ENCODE data around the gene IFIT3.

IFIT3 gene

DNA sequence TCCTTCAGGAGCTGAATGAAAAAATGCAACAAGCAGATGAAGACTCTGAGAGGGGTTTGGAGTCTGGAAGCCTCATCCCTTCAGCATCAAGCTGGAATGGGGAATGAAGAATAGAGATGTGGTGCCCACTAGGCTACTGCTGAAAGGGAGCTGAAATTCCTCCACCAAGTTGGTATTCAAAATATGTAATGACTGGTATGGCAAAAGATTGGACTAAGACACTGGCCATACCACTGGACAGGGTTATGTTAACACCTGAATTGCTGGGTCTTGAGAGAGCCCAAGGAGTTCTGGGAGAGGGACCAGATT lies 20.6 kb upstream of the IFIT3 start:
- TF ChIP-seq, protein P1, sequence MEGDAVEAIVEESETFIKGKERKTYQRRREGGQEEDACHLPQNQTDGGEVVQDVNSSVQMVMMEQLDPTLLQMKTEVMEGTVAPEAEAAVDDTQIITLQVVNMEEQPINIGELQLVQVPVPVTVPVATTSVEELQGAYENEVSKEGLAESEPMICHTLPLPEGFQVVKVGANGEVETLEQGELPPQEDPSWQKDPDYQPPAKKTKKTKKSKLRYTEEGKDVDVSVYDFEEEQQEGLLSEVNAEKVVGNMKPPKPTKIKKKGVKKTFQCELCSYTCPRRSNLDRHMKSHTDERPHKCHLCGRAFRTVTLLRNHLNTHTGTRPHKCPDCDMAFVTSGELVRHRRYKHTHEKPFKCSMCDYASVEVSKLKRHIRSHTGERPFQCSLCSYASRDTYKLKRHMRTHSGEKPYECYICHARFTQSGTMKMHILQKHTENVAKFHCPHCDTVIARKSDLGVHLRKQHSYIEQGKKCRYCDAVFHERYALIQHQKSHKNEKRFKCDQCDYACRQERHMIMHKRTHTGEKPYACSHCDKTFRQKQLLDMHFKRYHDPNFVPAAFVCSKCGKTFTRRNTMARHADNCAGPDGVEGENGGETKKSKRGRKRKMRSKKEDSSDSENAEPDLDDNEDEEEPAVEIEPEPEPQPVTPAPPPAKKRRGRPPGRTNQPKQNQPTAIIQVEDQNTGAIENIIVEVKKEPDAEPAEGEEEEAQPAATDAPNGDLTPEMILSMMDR (IDR thresholded peaks at IDR 0.05; ENCODE audit: low read depth, low read length, missing control alignments) = no peak
- H3K4me3 ChIP-seq (replicated peaks; ENCODE audit: low read depth, low read length) = no peak overlapping the region
- no peak for DNase-seq (ENCODE audit: extremely low read depth, low read depth)

DNA sequence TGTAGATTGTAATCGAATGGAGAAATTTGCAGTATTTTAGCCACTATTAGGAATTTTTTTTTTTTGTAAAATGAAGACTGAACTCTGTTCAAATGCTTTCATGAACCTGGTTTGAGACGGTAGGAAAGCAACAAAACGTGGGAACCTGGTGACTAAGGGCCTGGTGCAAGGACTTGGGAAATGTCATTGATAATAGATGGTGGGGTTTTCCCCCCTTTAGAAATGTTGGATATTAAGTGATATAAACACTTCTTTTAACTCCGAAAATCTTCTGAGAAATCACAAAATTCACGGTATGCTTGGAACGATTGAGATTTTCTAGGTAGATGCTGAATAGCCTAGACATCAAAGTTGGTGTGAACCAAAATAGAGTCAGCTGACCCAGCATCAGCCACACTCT lies 19.5 kb upstream of the IFIT3 start:
- H3K4me3 ChIP-seq (replicated peaks; ENCODE audit: low read depth, low read length) = no peak overlapping the region
- no peak for DNase-seq (ENCODE audit: extremely low read depth, low read depth)
- TF ChIP-seq, protein P1 (IDR thresholded peaks at IDR 0.05; ENCODE audit: low read depth, low read length, missing control alignments) = no peak

DNA sequence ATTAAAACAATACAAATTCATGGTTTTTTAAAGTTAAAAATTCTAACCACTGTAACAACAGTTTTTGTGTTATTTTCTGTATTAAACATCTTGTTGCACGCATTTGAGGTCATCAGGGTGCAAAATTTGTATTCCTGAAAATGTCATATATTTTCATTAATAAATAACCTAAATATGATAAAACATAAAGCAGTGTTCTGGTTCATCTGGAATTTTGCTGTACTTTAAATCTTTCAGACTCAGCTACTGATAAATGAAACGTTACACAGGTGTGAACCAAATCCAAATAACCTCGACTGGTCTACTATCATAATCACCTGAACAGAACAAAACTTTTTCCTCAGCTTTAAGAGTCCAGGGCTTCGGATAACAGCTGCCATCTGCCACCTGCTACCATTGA lies 19.1 kb upstream of the IFIT3 start:
- H3K4me3 ChIP-seq (replicated peaks; ENCODE audit: low read depth, low read length) = no peak overlapping the region
- TF ChIP-seq, protein P1 (IDR thresholded peaks at IDR 0.05; ENCODE audit: low read depth, low read length, missing control alignments) = no peak
- no peak for DNase-seq (ENCODE audit: extremely low read depth, low read depth)

DNA sequence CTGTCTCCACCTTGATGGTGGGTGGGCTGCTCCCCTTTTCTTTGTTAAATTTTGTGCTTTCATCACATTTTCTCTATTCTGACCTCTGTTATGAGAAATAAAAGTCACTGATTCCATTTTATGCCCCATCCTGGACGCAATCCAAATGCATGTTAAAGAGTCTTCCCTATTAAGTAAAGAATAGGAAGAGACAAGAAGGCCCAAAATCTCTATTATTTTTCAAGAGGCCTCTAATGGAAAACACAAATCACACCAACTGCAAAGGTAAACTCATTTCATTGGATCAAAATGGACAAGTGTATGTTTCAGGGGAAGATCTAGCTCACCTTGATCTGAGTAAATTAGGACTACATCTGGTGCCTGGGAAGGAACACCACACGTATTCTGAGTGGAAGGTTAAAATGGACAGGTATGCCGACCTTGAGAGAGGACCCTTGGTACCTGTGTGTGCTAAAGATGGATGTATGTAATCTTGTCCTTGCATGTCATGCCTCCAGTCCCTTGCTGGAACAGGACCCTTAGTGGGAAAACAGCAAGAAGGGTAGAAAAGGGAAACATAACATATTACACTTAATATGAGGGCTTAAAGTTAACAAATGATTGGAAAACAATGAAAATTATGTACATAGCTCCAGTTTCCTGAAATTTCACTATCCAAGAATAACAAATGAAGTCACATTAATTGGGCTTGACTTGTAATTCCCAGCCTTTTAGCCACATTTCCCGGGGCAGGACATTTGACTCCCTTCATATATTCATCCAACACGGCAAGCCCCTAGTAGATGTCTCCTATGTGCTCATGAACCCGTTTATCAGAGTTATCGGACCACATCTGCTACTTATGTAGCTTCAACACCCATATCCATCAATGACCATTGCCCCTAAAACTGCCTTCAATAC lies 18.4 kb upstream of the IFIT3 start:
- no peak for DNase-seq (ENCODE audit: extremely low read depth, low read depth)
- TF ChIP-seq, protein P1 (IDR thresholded peaks at IDR 0.05; ENCODE audit: low read depth, low read length, missing control alignments) = no peak
- H3K4me3 ChIP-seq (replicated peaks; ENCODE audit: low read depth, low read length) = no peak overlapping the region

DNA sequence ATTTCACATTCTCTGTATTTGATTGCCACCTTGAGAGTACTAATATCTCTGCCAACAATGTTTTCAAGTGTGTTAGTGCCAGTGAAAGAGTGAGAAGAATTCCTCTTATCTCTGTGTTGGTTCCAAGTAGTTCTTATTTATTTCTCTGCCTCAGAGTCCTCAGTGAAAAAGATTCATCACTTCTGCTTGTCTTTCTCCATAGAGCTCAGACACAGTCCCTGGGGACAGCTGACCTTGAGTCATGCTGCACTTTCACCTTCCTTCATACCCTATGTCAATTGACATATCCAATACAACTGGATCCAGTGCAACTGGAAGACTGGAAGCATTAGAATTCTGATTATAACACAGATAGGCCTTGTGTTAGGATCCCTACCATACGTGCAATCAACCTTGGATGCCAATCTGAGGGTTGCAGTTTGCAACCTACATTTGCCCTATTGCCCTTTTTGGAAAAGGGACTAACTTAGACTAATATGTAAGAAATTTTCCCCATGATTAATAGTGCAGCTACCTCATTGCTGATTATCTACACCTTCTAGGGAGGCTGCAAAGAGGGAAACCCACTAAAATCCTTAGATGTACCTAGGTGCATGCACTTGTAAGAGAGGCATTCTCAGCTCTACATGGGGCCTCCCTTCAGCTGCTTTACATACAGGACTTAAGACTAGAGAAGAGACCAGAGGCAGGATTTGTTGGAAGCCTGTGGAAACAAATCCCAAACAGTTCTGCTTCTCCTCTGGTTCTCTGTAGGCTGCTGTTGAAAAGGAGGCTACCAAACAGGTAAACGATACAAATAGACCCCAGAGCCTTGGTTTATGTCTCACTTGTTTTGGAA lies 17.5 kb upstream of the IFIT3 start:
- TF ChIP-seq, protein P1 (IDR thresholded peaks at IDR 0.05; ENCODE audit: low read depth, low read length, missing control alignments) = no peak
- no peak for DNase-seq (ENCODE audit: extremely low read depth, low read depth)
- H3K4me3 ChIP-seq (replicated peaks; ENCODE audit: low read depth, low read length) = no peak overlapping the region

DNA sequence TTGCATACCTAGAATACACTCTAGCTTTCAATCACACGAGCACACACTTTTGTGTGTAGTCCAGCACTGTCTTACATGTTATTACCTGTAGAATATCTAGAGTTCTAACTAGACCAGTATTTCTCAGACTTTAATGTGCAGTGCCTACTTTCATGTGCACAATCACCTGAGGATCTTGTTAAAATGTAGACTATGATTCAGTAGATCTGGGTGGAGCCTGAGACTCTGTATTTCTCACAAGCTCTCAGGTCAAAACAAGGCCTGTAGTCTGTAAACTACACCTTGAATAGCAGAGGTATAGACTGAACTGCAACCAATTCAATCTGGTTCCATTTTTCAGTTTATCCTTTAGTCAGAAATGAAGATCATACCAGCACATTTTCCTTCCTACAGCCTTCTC lies 14.8 kb upstream of the IFIT3 start:
- TF ChIP-seq, protein P1 (IDR thresholded peaks at IDR 0.05; ENCODE audit: low read depth, low read length, missing control alignments) = no peak
- DNase-seq (ENCODE audit: extremely low read depth, low read depth) = no peak
- H3K4me3 ChIP-seq (replicated peaks; ENCODE audit: low read depth, low read length) = no peak overlapping the region

All from HFF-Myc (cell line).